SK-N-SH (cell line): Measurements from ENCODE around the gene PLXND1. TPM values are rescaled to one million over a fixed set of nuclear protein-coding genes. Genes with fewer than 3 reads are reported as not detected.

Experiments
- CTCF ChIA-PET: fragments of 300-600, 350-600 bp; formaldehyde crosslinking; extraction: SDS; loops from one replicate; lab custom pipeline; 2021; lab: Yijun Ruan, JAX
- POLR2A ChIA-PET: fragments of 350-600 bp; sonication (Branson Sonifier 250); formaldehyde crosslinking; extraction: SDS; loops from one replicate; lab custom pipeline; 2020; ENCODE audit warnings: antibody characterized with exemption, inconsistent platforms; lab: Yijun Ruan, JAX
- DNase-seq: peaks from one replicate; pipeline ENCODE4 v3.0.0; 2012
- H2AFZ ChIP-seq: fragments of 200-600 bp; sonication (generic); 2 replicates; pipeline ENCODE4 v1.8.1; 2016; ENCODE audit warnings: antibody characterized with exemption, mild to moderate bottlenecking, low read depth
- H3F3A ChIP-seq: fragments of 200-600 bp; sonication (generic); replicated peaks from 2 replicates; pipeline ENCODE3; 2016; ENCODE audit warnings: antibody characterized with exemption, mild to moderate bottlenecking; ENCODE audit not compliant: insufficient read depth
- H3K27ac ChIP-seq, 2 experiments: fragments of 200-500 bp in 1 of 2; fragments of 200-600 bp in 1 of 2; sonication (Bioruptor generic) in 1 of 2; sonication (generic), shearing (Covaris generic) in 1 of 2; 2 replicates each; pipeline versions ENCODE4 v1.5.1 to v1.6.1; 2014 to 2016; ENCODE audit warnings: low read depth in 2 of 2, inconsistent platforms in 1 of 2, low read length in 1 of 2, mild to moderate bottlenecking in 1 of 2, mixed read lengths in 1 of 2
- H3K27me3 ChIP-seq: fragments of 200-600 bp; sonication (generic), shearing (Covaris generic); 2 replicates; pipeline ENCODE4 v1.6.1; 2016; ENCODE audit warnings: mixed run types; ENCODE audit not compliant: insufficient read depth
- H3K36me3 ChIP-seq, 2 experiments: fragments of 200-500 bp in 1 of 2; fragments of 200-600 bp in 1 of 2; sonication (Bioruptor generic) in 1 of 2; sonication (generic) in 1 of 2; replicated peaks in 1 of 2; 2 replicates each; pipeline versions ENCODE3 to v1.5.1; 2014 to 2016; ENCODE audit warnings: low read length in 1 of 2, mild to moderate bottlenecking in 1 of 2; ENCODE audit not compliant: insufficient read depth in 2 of 2, control insufficient read depth in 1 of 2
- H3K4me1 ChIP-seq, 2 experiments: fragments of 200-500 bp in 1 of 2; fragments of 200-600 bp in 1 of 2; sonication (Bioruptor generic) in 1 of 2; sonication (generic), shearing (Covaris generic) in 1 of 2; 2 replicates each; pipeline versions ENCODE4 v1.5.1 to v1.6.1; 2014 to 2016; ENCODE audit warnings: low read depth in 1 of 2, low read length in 1 of 2, mixed run types in 1 of 2; ENCODE audit not compliant: insufficient read depth in 2 of 2, control insufficient read depth in 1 of 2
- H3K4me2 ChIP-seq: fragments of 200-600 bp; sonication (generic), shearing (Covaris generic); 2 replicates; pipeline ENCODE4 v1.6.1; 2017; ENCODE audit warnings: mixed run types
- H3K4me3 ChIP-seq, 2 experiments: fragments of 200-500 bp in 1 of 2; fragments of 200-600 bp in 1 of 2; sonication (Bioruptor generic) in 1 of 2; sonication (generic), shearing (Covaris generic) in 1 of 2; 2 replicates each; pipeline versions ENCODE4 v1.5.1 to v1.8.1; 2014 to 2016; ENCODE audit warnings: low read depth in 2 of 2, inconsistent platforms in 1 of 2, low read length in 1 of 2, mild to moderate bottlenecking in 1 of 2, mixed read lengths in 1 of 2, moderate library complexity in 1 of 2
- H3K79me2 ChIP-seq: fragments of 200-600 bp; sonication (generic); 2 replicates; pipeline ENCODE4 v1.8.1; 2017; ENCODE audit warnings: mild to moderate bottlenecking; ENCODE audit not compliant: insufficient read depth
- H3K9ac ChIP-seq: fragments of 200-600 bp; sonication (generic); 2 replicates; pipeline ENCODE4 v1.6.1; 2017; ENCODE audit warnings: mixed run types
- H3K9me2 ChIP-seq: fragments of 200-600 bp; sonication (generic); 2 replicates; pipeline ENCODE4 v1.6.1; 2017; ENCODE audit warnings: mixed run types
- H3K9me3 ChIP-seq: fragments of 200-600 bp; sonication (generic); 2 replicates; pipeline ENCODE4 v1.6.1; 2017; ENCODE audit warnings: mixed run types, mild to moderate bottlenecking, moderate library complexity
- H4K20me1 ChIP-seq: fragments of 200-600 bp; sonication (generic); 2 replicates; pipeline ENCODE4 v1.6.1; 2017; ENCODE audit warnings: mild to moderate bottlenecking, mixed run types; ENCODE audit not compliant: insufficient read depth
- CTCF ChIP-seq: fragments of 200-600 bp; sonication (generic); IDR thresholded peaks from 2 replicates; pipeline ENCODE4 v1.6.1; 2017; ENCODE audit warnings: antibody characterized with exemption, mild to moderate bottlenecking, moderate library complexity
- ELF1 ChIP-seq: IDR thresholded peaks from 2 replicates; pipeline ENCODE4 v1.4.0; 2012
- EP300 ChIP-seq, 2 experiments: IDR thresholded peaks; 2 replicates each; pipeline versions ENCODE4 v1.4.0 to v1.6.1; 2012; ENCODE audit warnings: borderline replicate concordance in 1 of 2, low read depth in 1 of 2, low read length in 1 of 2
- EZH2phosphoT487 ChIP-seq: fragments of 200-600 bp; sonication (generic); IDR thresholded peaks from 2 replicates; pipeline ENCODE4 v1.6.1; 2017; ENCODE audit warnings: low read depth, mixed run types, mild to moderate bottlenecking, antibody characterized with exemption, moderate library complexity, borderline replicate concordance
- FOSL2 ChIP-seq: IDR thresholded peaks from 2 replicates; pipeline ENCODE4 v1.4.0; 2012; ENCODE audit warnings: low read depth, mild to moderate bottlenecking, moderate library complexity, borderline replicate concordance
- FOXJ3 ChIP-seq: sonication (generic); formaldehyde crosslinking; IDR thresholded peaks from 2 replicates; pipeline ENCODE4 v1.5.1; 2020; ENCODE audit warnings: mild to moderate bottlenecking, missing genetic modification reagents
- FOXM1 ChIP-seq: IDR thresholded peaks from 2 replicates; pipeline ENCODE4 v1.4.0; 2012; ENCODE audit warnings: low read depth, mild to moderate bottlenecking
- GABPA ChIP-seq: IDR thresholded peaks from 2 replicates; pipeline ENCODE4 v1.4.0; 2012; ENCODE audit warnings: low read depth, mild to moderate bottlenecking
- GATA2 ChIP-seq: sonication (generic); formaldehyde crosslinking; IDR thresholded peaks from 2 replicates; pipeline ENCODE4 v1.5.0; 2020; ENCODE audit warnings: mild to moderate bottlenecking, missing genetic modification reagents
- MAX ChIP-seq: IDR thresholded peaks from 2 replicates; pipeline ENCODE4 v1.4.0; 2012; ENCODE audit warnings: low read depth
- MEF2A ChIP-seq: IDR thresholded peaks from 2 replicates; pipeline ENCODE4 v1.4.0; 2012; ENCODE audit warnings: low read depth, borderline replicate concordance
- MXI1 ChIP-seq: IDR thresholded peaks from 2 replicates; pipeline ENCODE4 v1.6.1; 2012; ENCODE audit warnings: mild to moderate bottlenecking, low read depth, low read length, improper control_type of control experiment
- PBX3 ChIP-seq: IDR thresholded peaks from 2 replicates; pipeline ENCODE4; 2012
- POLR2AphosphoS5 ChIP-seq: IDR thresholded peaks from 2 replicates; pipeline ENCODE4 v1.6.1; 2012; ENCODE audit warnings: low read depth, low read length
- RCOR1 ChIP-seq: fragments of 150-350 bp; IDR thresholded peaks from 2 replicates; pipeline ENCODE4 v1.6.1; 2017; ENCODE audit warnings: antibody characterized with exemption, low read length
- RXRA ChIP-seq: IDR thresholded peaks from 2 replicates; pipeline ENCODE4 v1.4.0; 2012; ENCODE audit warnings: low read depth, mild to moderate bottlenecking, borderline replicate concordance
- SIN3A ChIP-seq: IDR thresholded peaks from 2 replicates; pipeline ENCODE4 v1.6.1; 2012; ENCODE audit warnings: low read depth, mild to moderate bottlenecking, low read length, moderate library complexity, borderline replicate concordance
- SMC3 ChIP-seq: IDR thresholded peaks from 2 replicates; pipeline ENCODE4 v1.6.1; 2012; ENCODE audit warnings: low read depth, low read length, improper control_type of control experiment
- TAF1 ChIP-seq: IDR thresholded peaks from 2 replicates; pipeline ENCODE4 v1.6.1; 2012; ENCODE audit warnings: low read depth, mild to moderate bottlenecking, low read length, moderate library complexity, borderline replicate concordance
- TCF12 ChIP-seq: IDR thresholded peaks from 2 replicates; pipeline ENCODE4 v1.4.0; 2012
- USF1 ChIP-seq: IDR thresholded peaks from 2 replicates; pipeline ENCODE4 v1.4.0; 2012; ENCODE audit warnings: low read depth, borderline replicate concordance
- WGBS: methylation state at CpG from one replicate; pipeline ENCODE4 v1.1.6; 2017; ENCODE audit warnings: low lambda C conversion rate; 5-methylcytosine and 5-hydroxymethylcytosine counted together
- polyA plus RNA-seq, 3 experiments: library from polyadenylated mRNA; depleted of rRNA; stranded (reverse); fragments of >200 nt; gene quantifications; 2 replicates each; pipeline ENCODE4 v1.2.3, GENCODE V29; 2012
- TF ChIP-seq, protein P1 (sequence below): fragments of 150-350 bp; IDR thresholded peaks from 2 replicates; pipeline ENCODE4 v1.6.1; 2016; ENCODE audit warnings: mild to moderate bottlenecking, low read depth, low read length
- TF ChIP-seq, protein P2 (sequence below): fragments of 150-350 bp; IDR thresholded peaks from 2 replicates; pipeline ENCODE4 v1.6.1; 2017; ENCODE audit warnings: antibody characterized with exemption, low read length, low read depth, borderline replicate concordance
- TF ChIP-seq, protein P3 (sequence below): IDR thresholded peaks from 2 replicates; pipeline ENCODE4 v1.4.0; 2012; ENCODE audit warnings: low read depth, borderline replicate concordance

The PLXND1 gene
- polyA plus RNA-seq, 1 of the 3 experiments (the other 2 are of a cell fraction): 53.5 TPM

DNA sequence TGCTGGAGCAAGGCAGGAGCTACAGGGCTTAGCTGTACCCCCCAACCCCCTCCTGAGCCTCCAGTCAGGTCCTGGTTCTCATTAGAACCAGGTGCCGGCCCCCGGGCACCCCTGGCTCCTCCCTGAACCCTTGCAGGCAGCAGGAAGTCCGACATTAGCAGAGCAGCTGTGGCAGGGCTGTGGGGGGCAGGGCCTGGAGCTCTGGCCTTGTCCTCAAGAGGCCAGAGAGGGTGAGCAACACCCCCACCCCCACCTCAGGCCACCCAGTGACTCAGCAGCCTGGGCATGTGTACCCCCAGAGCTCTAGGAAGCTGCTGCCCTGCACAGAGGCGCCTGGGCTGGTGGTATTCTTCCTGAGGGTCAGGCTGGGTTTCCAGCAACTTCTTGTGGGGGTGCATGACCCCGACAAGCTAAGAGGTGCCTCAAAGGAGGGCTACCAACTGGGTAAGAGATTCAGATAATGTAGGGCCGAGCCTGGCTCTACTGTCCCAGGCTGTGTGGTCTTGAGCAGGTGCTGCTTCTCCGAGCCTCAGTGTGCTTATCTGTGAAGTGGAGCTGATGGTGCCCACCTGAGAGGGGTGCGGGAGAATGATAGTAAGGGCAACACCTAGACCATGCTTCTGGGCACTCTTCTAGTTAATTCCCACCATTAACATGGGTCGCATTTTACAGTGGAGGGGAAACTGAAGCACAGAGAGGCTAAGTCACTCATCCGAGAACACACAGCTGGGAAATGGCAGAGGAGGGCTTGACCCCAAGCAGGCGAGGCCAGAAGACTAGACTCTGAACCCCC lies 47.5 kb downstream of the PLXND1 start:
- Histone ChIP-seq H3K4me3 (no peak overlapping the region), H3K9me3 (no peaks in the 10 kb centered on the region), H3K36me3 (no peaks in the 10 kb centered on the region), H3F3A (peaks cover 13% of the 10 kb centered on the region), H3K4me2 (peak overlapping the region; percentile 78), H3K9me2 (no peaks in the 10 kb centered on the region), H2AFZ (no peak overlapping the region), H3K27me3 (no peaks in the 10 kb centered on the region), H4K20me1 (no peaks in the 10 kb centered on the region), H3K4me1 (peaks cover 36 to 62% of the 10 kb centered on the region in 2 experiments), H3K9ac (no peak overlapping the region), H3K27ac (peak overlapping the region; percentile 78 to 85), H3K79me2 (no peaks in the 10 kb centered on the region)
- ChIA-PET CTCF (interaction anchor here (1.1 to 5.4 kb wide), 5 partner anchors 9 to 68 kb away, joined by 3 to 18 read pairs (median 4); no protein-coding TSS in a partner anchor), POLR2A (interaction anchor here (0.9 kb wide), 1 partner anchor 117 kb away, joined by 4 read pairs; no protein-coding TSS in a partner anchor)
- peak; percentile 85 for DNase-seq
- 73% methylated on average over 6 of the region's 11 CpGs for WGBS
- TF ChIP-seq GATA2: no peak
- TF ChIP-seq SMC3: no peak
- TF ChIP-seq FOSL2: peak; percentile 85
- peak; percentile 96 for TF ChIP-seq TCF12
- no peak for TF ChIP-seq EZH2phosphoT487
- TF ChIP-seq RCOR1: peak; percentile 42
- TF ChIP-seq, protein P1, sequence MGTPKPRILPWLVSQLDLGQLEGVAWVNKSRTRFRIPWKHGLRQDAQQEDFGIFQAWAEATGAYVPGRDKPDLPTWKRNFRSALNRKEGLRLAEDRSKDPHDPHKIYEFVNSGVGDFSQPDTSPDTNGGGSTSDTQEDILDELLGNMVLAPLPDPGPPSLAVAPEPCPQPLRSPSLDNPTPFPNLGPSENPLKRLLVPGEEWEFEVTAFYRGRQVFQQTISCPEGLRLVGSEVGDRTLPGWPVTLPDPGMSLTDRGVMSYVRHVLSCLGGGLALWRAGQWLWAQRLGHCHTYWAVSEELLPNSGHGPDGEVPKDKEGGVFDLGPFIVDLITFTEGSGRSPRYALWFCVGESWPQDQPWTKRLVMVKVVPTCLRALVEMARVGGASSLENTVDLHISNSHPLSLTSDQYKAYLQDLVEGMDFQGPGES: no peak
- TF ChIP-seq, protein P2, sequence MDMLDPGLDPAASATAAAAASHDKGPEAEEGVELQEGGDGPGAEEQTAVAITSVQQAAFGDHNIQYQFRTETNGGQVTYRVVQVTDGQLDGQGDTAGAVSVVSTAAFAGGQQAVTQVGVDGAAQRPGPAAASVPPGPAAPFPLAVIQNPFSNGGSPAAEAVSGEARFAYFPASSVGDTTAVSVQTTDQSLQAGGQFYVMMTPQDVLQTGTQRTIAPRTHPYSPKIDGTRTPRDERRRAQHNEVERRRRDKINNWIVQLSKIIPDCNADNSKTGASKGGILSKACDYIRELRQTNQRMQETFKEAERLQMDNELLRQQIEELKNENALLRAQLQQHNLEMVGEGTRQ: no peak
- 0 out of 2 replicates have a peak, but pooled peaks have one; percentile 21 for TF ChIP-seq SIN3A
- TF ChIP-seq PBX3: peak; percentile 45
- peak; percentile 59 for TF ChIP-seq ELF1
- TF ChIP-seq MEF2A: no peak
- no peak for TF ChIP-seq USF1
- TF ChIP-seq MXI1: no peak
- TF ChIP-seq, protein P3, sequence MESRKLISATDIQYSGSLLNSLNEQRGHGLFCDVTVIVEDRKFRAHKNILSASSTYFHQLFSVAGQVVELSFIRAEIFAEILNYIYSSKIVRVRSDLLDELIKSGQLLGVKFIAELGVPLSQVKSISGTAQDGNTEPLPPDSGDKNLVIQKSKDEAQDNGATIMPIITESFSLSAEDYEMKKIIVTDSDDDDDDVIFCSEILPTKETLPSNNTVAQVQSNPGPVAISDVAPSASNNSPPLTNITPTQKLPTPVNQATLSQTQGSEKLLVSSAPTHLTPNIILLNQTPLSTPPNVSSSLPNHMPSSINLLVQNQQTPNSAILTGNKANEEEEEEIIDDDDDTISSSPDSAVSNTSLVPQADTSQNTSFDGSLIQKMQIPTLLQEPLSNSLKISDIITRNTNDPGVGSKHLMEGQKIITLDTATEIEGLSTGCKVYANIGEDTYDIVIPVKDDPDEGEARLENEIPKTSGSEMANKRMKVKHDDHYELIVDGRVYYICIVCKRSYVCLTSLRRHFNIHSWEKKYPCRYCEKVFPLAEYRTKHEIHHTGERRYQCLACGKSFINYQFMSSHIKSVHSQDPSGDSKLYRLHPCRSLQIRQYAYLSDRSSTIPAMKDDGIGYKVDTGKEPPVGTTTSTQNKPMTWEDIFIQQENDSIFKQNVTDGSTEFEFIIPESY: no peak
- peak; percentile 85; the same call in 1 of the 2 replicates for TF ChIP-seq RXRA
- TF ChIP-seq POLR2AphosphoS5: peak; percentile 40; the same call in 1 of the 2 replicates
- TF ChIP-seq EP300 (IDR thresholded peaks at IDR 0.05; ENCODE audit: borderline replicate concordance in 1 of 2, low read depth in 1 of 2, low read length in 1 of 2): peak; percentile 82 to 83; a peak in 3 of 4 replicates
- no peak for TF ChIP-seq FOXJ3 (CRISPR knock-in tag)
- TF ChIP-seq MAX: 0 out of 2 replicates have a peak, but pooled peaks have one; percentile 42
- no peak for TF ChIP-seq FOXM1
- no peak for TF ChIP-seq GABPA
- TF ChIP-seq CTCF: no peak
- TF ChIP-seq TAF1: no peak
